Astrocyte of the cerebellum (primary cell): Measurements from ENCODE around the gene SLC17A1.

Source experiments
- DNase-seq: peaks from one replicate; pipeline ENCODE4 v3.0.0-alpha.2; 2011; ENCODE audit warnings: low read depth
- H3K4me3 ChIP-seq: 2 replicates; pipeline ENCODE4 v1.5.1; 2011; ENCODE audit warnings: mild to moderate bottlenecking, low read depth, low read length, moderate library complexity
- in situ Hi-C: cut with HindIII; loops from 2 replicates; pipeline ENCODE4 v1.10.0; 2017; ENCODE audit warnings: low sequenced_read_pairs
- TF ChIP-seq, protein P1 (sequence below): IDR thresholded peaks from 2 replicates; pipeline ENCODE4 v1.5.1; 2012; ENCODE audit warnings: low read length, low read depth, moderate library complexity, mild to moderate bottlenecking; ENCODE audit errors: missing control alignments

Gene SLC17A1

DNA sequence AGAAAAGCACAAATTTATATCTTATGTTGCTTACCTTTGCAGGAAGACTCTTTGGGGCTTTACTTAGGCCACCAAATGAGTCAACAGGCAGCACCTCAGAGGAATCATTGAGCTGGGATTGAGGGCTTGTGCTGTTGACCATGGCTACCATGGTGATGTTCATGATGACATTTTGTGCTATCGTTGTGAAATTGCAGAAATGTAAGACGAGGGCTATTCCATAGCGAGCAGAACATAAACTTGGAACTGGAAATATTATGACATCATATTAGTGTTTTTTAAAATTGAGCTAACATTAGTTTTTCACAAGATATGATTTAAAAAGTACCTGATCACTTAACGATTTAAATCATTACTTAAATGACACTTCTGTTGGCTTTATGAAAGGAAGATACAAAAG lies 30.3 kb upstream of the SLC17A1 start:
- no peak overlapping the region for H3K4me3 ChIP-seq
- DNase-seq = no peak
- in situ Hi-C loops = no loop called here
- TF ChIP-seq, protein P1, sequence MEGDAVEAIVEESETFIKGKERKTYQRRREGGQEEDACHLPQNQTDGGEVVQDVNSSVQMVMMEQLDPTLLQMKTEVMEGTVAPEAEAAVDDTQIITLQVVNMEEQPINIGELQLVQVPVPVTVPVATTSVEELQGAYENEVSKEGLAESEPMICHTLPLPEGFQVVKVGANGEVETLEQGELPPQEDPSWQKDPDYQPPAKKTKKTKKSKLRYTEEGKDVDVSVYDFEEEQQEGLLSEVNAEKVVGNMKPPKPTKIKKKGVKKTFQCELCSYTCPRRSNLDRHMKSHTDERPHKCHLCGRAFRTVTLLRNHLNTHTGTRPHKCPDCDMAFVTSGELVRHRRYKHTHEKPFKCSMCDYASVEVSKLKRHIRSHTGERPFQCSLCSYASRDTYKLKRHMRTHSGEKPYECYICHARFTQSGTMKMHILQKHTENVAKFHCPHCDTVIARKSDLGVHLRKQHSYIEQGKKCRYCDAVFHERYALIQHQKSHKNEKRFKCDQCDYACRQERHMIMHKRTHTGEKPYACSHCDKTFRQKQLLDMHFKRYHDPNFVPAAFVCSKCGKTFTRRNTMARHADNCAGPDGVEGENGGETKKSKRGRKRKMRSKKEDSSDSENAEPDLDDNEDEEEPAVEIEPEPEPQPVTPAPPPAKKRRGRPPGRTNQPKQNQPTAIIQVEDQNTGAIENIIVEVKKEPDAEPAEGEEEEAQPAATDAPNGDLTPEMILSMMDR = no peak

DNA sequence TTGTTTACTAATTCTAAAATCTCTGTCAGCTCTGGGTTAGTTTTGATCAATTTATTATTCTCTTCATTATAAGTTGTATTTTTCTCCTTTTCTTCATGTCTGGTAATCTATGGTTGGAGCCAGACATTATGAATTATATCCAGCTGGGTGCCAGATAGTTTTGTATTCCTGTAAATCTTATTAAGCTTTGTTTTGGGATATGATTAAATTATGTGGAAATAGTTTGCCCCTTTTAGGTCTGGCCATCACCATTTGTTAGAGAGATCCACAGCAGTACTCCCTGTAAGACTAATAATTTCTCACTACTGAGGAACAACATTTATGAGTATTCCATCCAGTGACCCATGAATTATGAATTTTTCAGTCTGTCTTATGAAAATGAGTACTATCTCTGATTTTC lies 20.9 kb upstream of the SLC17A1 start:
- in situ Hi-C loops = no loop called here
- TF ChIP-seq, protein P1 = no peak
- no peak for DNase-seq
- no peak overlapping the region for H3K4me3 ChIP-seq

DNA sequence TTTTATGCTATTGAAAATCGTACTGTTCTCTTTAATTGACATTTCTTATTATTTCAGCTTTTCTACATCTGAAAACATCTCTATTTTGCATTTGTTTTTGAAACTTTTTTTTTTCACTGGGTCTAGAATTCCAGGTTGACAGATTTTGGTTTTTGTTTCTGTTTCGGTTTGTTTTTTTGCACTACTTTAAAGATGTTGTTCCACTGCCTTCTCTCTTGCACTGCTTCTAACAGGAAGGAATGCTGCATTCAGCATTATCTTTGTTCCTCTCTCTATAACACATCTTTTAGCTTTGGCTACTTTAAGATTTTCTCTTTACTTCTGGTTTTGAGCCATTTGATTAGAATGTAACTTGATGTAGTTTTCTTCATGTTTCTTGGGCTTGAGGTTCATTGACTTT lies 20.1 kb upstream of the SLC17A1 start:
- no peak overlapping the region for H3K4me3 ChIP-seq
- no peak for DNase-seq
- TF ChIP-seq, protein P1 = no peak
- in situ Hi-C loops = no loop called here

- H3K4me3 ChIP-seq = no peak overlapping the region
- in situ Hi-C loops = no loop called here
- TF ChIP-seq, protein P1 = no peak
- no peak for DNase-seq
Observed at GRCh38 chr6:25844518-25844917, 12.7 kb upstream of the SLC17A1 start.

DNA sequence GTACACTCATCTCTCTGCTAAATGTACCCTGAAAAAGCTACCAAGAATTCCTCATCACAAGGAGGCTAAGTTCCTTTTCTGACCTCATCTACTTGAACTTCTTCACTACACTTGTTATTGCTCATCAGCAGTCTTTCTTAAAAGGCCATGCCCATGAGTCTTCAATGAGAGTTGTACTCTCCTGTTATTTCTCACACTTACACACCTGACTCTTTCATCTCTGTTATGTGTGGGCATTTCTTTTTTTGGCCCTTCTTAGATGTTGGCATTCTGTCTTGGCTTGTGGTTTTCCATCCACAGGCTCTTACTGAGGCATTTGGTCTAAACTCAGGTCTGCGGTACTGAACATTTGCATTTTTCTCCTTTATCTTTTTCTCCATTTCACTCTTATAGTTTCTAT lies 10.7 kb upstream of the SLC17A1 start:
- no peak overlapping the region for H3K4me3 ChIP-seq
- TF ChIP-seq, protein P1 = no peak
- no peak for DNase-seq
- in situ Hi-C loops = no loop called here

DNA sequence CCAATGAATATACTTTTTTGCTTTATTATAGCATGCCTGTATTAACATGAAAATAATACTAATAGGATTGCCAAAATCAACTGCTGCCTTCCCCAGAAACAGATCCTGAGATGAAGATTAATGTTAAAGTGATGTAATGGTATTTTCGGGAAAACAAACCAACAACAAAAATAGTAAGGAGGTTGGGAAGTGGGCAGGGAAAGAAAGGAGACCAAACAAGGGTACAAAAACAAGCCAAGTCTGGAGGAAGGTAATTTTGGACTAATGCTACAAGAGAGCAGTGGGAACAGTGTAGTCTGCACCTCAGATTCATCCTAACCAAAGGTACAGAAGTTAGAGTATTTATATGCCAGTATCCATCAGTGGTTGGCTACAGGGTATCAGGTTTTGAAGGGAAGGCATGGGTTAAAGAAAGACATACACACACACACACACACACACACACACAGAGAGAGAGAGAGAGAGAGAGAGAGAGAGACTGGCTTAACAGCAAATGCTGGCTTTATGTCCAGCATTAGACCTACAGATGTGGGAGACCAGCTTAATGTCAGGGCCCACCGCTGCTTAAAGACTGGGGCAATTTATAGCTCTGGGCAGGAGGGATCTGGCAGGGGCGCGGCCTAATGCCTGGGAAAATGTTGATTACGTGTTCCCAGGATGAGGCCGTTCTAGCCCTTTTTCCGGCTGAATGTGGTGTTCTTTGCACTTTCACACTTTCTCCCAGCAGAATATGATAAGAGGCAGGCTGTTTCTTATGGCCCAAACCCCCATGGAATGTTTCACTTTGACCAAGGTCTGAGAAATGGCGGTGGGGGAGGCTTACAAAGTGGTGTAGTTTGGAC lies 3.8 kb upstream of the SLC17A1 start:
- no peak overlapping the region for H3K4me3 ChIP-seq
- DNase-seq = no peak
- TF ChIP-seq, protein P1 = no peak
- in situ Hi-C loops = no loop called here
